HepG2 (cell line): ENCODE results near the gene MAGI1. TPM values are rescaled to one million over a fixed set of nuclear protein-coding genes. Genes with fewer than 3 reads are reported as not detected.
A peak's percentile ranks its signal among the peaks of the same experiment; 100 is the strongest.

Experiments
- ATAC-seq: fragments of 200-7000 bp; cut with Tn5 transposase; 3 replicates; pipeline ENCODE4 v1.9.1; 2020; ENCODE audit warnings: mild to moderate bottlenecking, moderate library complexity
- BruUV-seq: library from RNA; stranded (reverse); fragments of 400-500 nt; replicated peaks from 2 replicates; lab custom pipeline; 2021; lab: Mats Ljungman, UMichigan
- CTCF ChIA-PET: fragments of 300-600 bp; formaldehyde crosslinking; extraction: SDS; loops from one replicate; lab custom pipeline; 2021; ENCODE audit warnings: low total read pairs, inconsistent platforms, low intra/inter-chr PET ratio; lab: Yijun Ruan, JAX
- POLR2A ChIA-PET: fragments of 350-600 bp; sonication (Branson Sonifier 250); formaldehyde crosslinking; loops from one replicate; lab custom pipeline; 2020; ENCODE audit warnings: antibody characterized with exemption, inconsistent platforms; lab: Yijun Ruan, JAX
- DNase-seq: peaks from one replicate; pipeline ENCODE4 v3.0.0-alpha.2; 2015; ENCODE audit warnings: low spot score
- FAIRE-seq: peaks from 3 replicates; lab custom pipeline; 2011; peaks lifted over from hg19 to GRCh38; lab: Jason Lieb, UNC
- H2AFZ ChIP-seq: one replicate; pipeline ENCODE4 v1.6.1; 2011; ENCODE audit warnings: low read length, inconsistent platforms
- H3K27ac ChIP-seq: fragments of 300-600 bp; 3 replicates; pipeline ENCODE4 v1.8.0; 2011; ENCODE audit warnings: mixed run types, mild to moderate bottlenecking, mixed read lengths, low read length, inconsistent platforms; ENCODE audit not compliant: insufficient read depth; ENCODE audit errors: extremely low read length
- H3K27me3 ChIP-seq, 2 experiments: fragments of 200-600 bp in 1 of 2; 2 replicates in 1 of 2; 3 replicates in 1 of 2; pipeline versions ENCODE4 v1.6.0 to v1.8.0; 2011; ENCODE audit warnings: low read length in 2 of 2, mild to moderate bottlenecking in 2 of 2, moderate library complexity in 2 of 2, inconsistent platforms in 1 of 2; ENCODE audit not compliant: insufficient read depth in 2 of 2, control insufficient read depth in 1 of 2
- H3K36me3 ChIP-seq, 2 experiments: fragments of 200-600 bp in 1 of 2; replicated peaks in 1 of 2; 2 replicates in 1 of 2; 3 replicates in 1 of 2; pipeline versions ENCODE4 v1.5.1 to v1.8.0; 2011; ENCODE audit warnings: low read length in 2 of 2, inconsistent platforms in 1 of 2; ENCODE audit not compliant: insufficient read depth in 2 of 2, control insufficient read depth in 1 of 2
- H3K4me1 ChIP-seq: 2 replicates; pipeline ENCODE4 v1.5.1; 2012; ENCODE audit warnings: low read length, inconsistent platforms; ENCODE audit not compliant: insufficient read depth
- H3K4me2 ChIP-seq: 2 replicates; pipeline ENCODE4 v1.6.0; 2011; ENCODE audit warnings: low read depth, low read length, inconsistent platforms
- H3K4me3 ChIP-seq, 3 experiments: fragments of 200-600 bp in 1 of 3; sonication (generic), shearing (Covaris generic) in 1 of 3; replicated peaks in 1 of 3; 2 replicates each; pipeline ENCODE4 v1.5.1; 2011 to 2016; ENCODE audit warnings: low read length in 3 of 3, inconsistent platforms in 2 of 3, low read depth in 2 of 3, mild to moderate bottlenecking in 2 of 3, control low read depth in 1 of 3, mixed read lengths in 1 of 3; ENCODE audit not compliant: insufficient read depth in 1 of 3
- H3K79me2 ChIP-seq: one replicate; pipeline ENCODE4 v1.6.1; 2011; ENCODE audit warnings: low read length, inconsistent platforms; ENCODE audit not compliant: insufficient read depth
- H3K9ac ChIP-seq: 2 replicates; pipeline ENCODE4 v1.6.0; 2011; ENCODE audit warnings: mild to moderate bottlenecking, low read depth, low read length, inconsistent platforms; ENCODE audit not compliant: insufficient read depth
- H3K9me3 ChIP-seq: 2 replicates; pipeline ENCODE4 v1.5.1; 2012; ENCODE audit warnings: mild to moderate bottlenecking, low read length
- H4K20me1 ChIP-seq: 2 replicates; pipeline ENCODE4 v1.6.0; 2011; ENCODE audit warnings: inconsistent platforms, mild to moderate bottlenecking, low read length, moderate library complexity; ENCODE audit not compliant: insufficient read depth
- HMG20A ChIP-seq: IDR thresholded peaks from 2 replicates; pipeline ENCODE4 v1.6.1; 2016; ENCODE audit warnings: borderline replicate concordance
- TCF7L2 ChIP-seq: IDR thresholded peaks from 2 replicates; pipeline ENCODE4 v1.6.1; 2011; ENCODE audit warnings: mild to moderate bottlenecking, low read depth, low read length, moderate library complexity
- TRIM24 ChIP-seq: sonication (generic); formaldehyde crosslinking; IDR thresholded peaks from 2 replicates; pipeline ENCODE4 v1.8.0; 2022; ENCODE audit warnings: mild to moderate bottlenecking, missing genetic modification reagents
- ZNF180 ChIP-seq: sonication (generic); formaldehyde crosslinking; IDR thresholded peaks from 2 replicates; pipeline ENCODE4 v1.4.0; 2020; ENCODE audit warnings: low read depth, missing genetic modification reagents, borderline replicate concordance
- ZNF20 ChIP-seq: sonication (generic); formaldehyde crosslinking; IDR thresholded peaks from 2 replicates; pipeline ENCODE4 v1.4.0; 2020; ENCODE audit warnings: mild to moderate bottlenecking, moderate library complexity, missing genetic modification reagents
- ZNF318 ChIP-seq: sonication (generic); formaldehyde crosslinking; IDR thresholded peaks from 2 replicates; pipeline ENCODE4 v1.4.0; 2020; ENCODE audit warnings: mild to moderate bottlenecking, missing genetic modification reagents
- ZNF333 ChIP-seq: sonication (generic); formaldehyde crosslinking; IDR thresholded peaks from 2 replicates; pipeline ENCODE4 v1.4.0; 2020; ENCODE audit warnings: mild to moderate bottlenecking, missing genetic modification reagents, borderline replicate concordance
- ZNF432 ChIP-seq: sonication (generic); formaldehyde crosslinking; IDR thresholded peaks from 2 replicates; pipeline ENCODE4 v1.5.0; 2020; ENCODE audit warnings: missing genetic modification reagents, mild to moderate bottlenecking, borderline replicate concordance
- ZNF619 ChIP-seq: sonication (generic); formaldehyde crosslinking; IDR thresholded peaks from 2 replicates; pipeline ENCODE4 v1.4.0; 2020; ENCODE audit warnings: mild to moderate bottlenecking, missing genetic modification reagents
- ZNF629 ChIP-seq: sonication (generic); formaldehyde crosslinking; conservative IDR thresholded peaks from 2 replicates; pipeline ENCODE4 v1.5.0; 2020; ENCODE audit warnings: missing genetic modification reagents
- WGBS: methylation state at CpG from one replicate; pipeline ENCODE4 v1.1.6; 2017; ENCODE audit warnings: low lambda C conversion rate; 5-methylcytosine and 5-hydroxymethylcytosine counted together
- in situ Hi-C: cut with HindIII; loops from 2 replicates; pipeline ENCODE4 v1.10.0; 2017; ENCODE audit warnings: low pct_unique_long_range_greater_than_20kb; ENCODE audit not compliant: extremely low pct_ligation_motif_present
- intact Hi-C: fragments of 100-400 bp; cut with micrococcal nuclease; formaldehyde crosslinking; loops from one replicate; pipeline ENCODE4 v1.10.0; 2022; ENCODE audit not compliant: unreplicated experiment
- polyA plus RNA-seq, 8 experiments: library from polyadenylated mRNA; depleted of rRNA in 3 of 8; stranded (reverse) in 7 of 8; unstranded in 1 of 8; fragments of >200 nt; fragmentation: Illumina TruSeq in 4 of 8; extraction: Trizol in 4 of 8; gene quantifications; 2 replicates each; pipeline versions ENCODE4 v1.2.1 to v1.2.3, GENCODE V29; 2011 to 2016; ENCODE audit warnings: low read depth in 4 of 8, missing spikeins in 1 of 8, mixed read lengths in 1 of 8; ENCODE audit not compliant: insufficient read depth in 1 of 8
- total RNA-seq, 5 experiments: library from RNA; depleted of rRNA; stranded (reverse); fragments of >200 nt; fragmentation: Illumina TruSeq; extraction: Trizol; gene quantifications; 2 replicates each; pipeline ENCODE4 v1.2.3, GENCODE V29; 2016; ENCODE audit warnings: low read depth in 1 of 5

The MAGI1 gene
- total and polyA plus RNA-seq, 2 of the 13 experiments (the other 11 are each of a cell fraction or from before 2014, with no cell fraction given): 22.2 to 26.0 TPM

GRCh38 chr3:65672061-65672460 is 366.7 kb downstream of the MAGI1 start:
- FAIRE-seq: no peak
- ChIA-PET POLR2A (no interaction called here), CTCF (no interaction called here)
- Histone ChIP-seq H3K36me3 (no peaks in the 10 kb centered on the region), H3K79me2 (peaks cover 13% of the 10 kb centered on the region), H2AFZ (no peak overlapping the region), H3K9me3 (no peaks in the 10 kb centered on the region), H3K4me2 (no peak overlapping the region), H3K4me1 (peaks cover 33% of the 10 kb centered on the region), H4K20me1 (peaks cover 53% of the 10 kb centered on the region), H3K27me3 (no peaks in the 10 kb centered on the region), H3K9ac (no peak overlapping the region), H3K27ac (no peak overlapping the region), H3K4me3 (no peak overlapping the region)
- WGBS: 91% methylated on average over 1 of the region's 1 CpG
- no peak for DNase-seq
- no peak for ATAC-seq
- in situ Hi-C loops: no loop called here
- intact Hi-C loops: loop anchor here (2.0 kb wide), 1 partner anchor 233 kb away; no protein-coding TSS in a partner anchor
- no TSS peak for BruUV-seq
- no peak for TF ChIP-seq ZNF333
- TF ChIP-seq TRIM24 (CRISPR knock-in tag): no peak

- 57% methylated on average over 3 of the region's 3 CpGs for WGBS
- intact Hi-C loops: no loop called here
- in situ Hi-C loops: no loop called here
- no peak overlapping the region for H3K9ac ChIP-seq
- peaks cover 23% of the 10 kb centered on the region for H3K4me1 ChIP-seq
- no peak overlapping the region for H2AFZ ChIP-seq
- ChIA-PET POLR2A (no interaction called here), CTCF (no interaction called here)
- H3K27ac ChIP-seq: no peak overlapping the region
- FAIRE-seq: no peak
- peaks cover 10% of the 10 kb centered on the region for H3K79me2 ChIP-seq
- no peaks in the 10 kb centered on the region for H3K9me3 ChIP-seq
- H4K20me1 ChIP-seq: peaks cover 56% of the 10 kb centered on the region
- H3K36me3 ChIP-seq: no peaks in the 10 kb centered on the region
- TF ChIP-seq ZNF318 (CRISPR knock-in tag) (no peak), ZNF432 (no peak), ZNF629 (CRISPR knock-in tag) (peak; percentile 76), ZNF619 (CRISPR knock-in tag) (no peak), HMG20A (no peak), ZNF20 (CRISPR knock-in tag) (no peak), TCF7L2 (no peak), ZNF180 (no peak)
- TF ChIP-seq, all 625 proteins: peak for 1
- no peaks in the 10 kb centered on the region for H3K27me3 ChIP-seq
- DNase-seq: no peak
- no peak for ATAC-seq
- H3K4me2 ChIP-seq: no peak overlapping the region
- no peak overlapping the region for H3K4me3 ChIP-seq
- no TSS peak for BruUV-seq
These were observed 367.7 kb downstream of the MAGI1 start for GRCh38 chr3:65671004-65671403.
